GM21529 (cell line): ENCODE measurements around the gene MICAL3.
"Not testable (repeated sequence)": the region's sequence is repeated elsewhere in the genome, so short reads cannot be mapped to it uniquely, and the experiment has no call there.

Experiments
- ATAC-seq: cut with Tn5 transposase; IDR thresholded peaks from one replicate; pipeline ENCODE4 v1.9.1; 2021; ENCODE audit not compliant: unreplicated experiment

Gene MICAL3

GRCh38 chr22:18059473-18059872 lies 35.1 kb upstream of the MICAL3 start:
- ATAC-seq = no peak

- ATAC-seq = no peak
These were observed 34.7 kb upstream of the MICAL3 start for GRCh38 chr22:18059094-18059417.

GRCh38 chr22:18058371-18059093 lies 34.2 kb upstream of the MICAL3 start:
- ATAC-seq = no peak

GRCh38 chr22:18057568-18058209 lies 33.3 kb upstream of the MICAL3 start:
- ATAC-seq = peak; percentile 62

GRCh38 chr22:18056807-18057474 lies 32.6 kb upstream of the MICAL3 start:
- ATAC-seq = peak; percentile 65

- no peak for ATAC-seq
These were observed 31.9 kb upstream of the MICAL3 start for GRCh38 chr22:18056161-18056666.

GRCh38 chr22:18055619-18056160 lies 31.3 kb upstream of the MICAL3 start:
- ATAC-seq = no peak

GRCh38 chr22:18053216-18053946 lies 29.0 kb upstream of the MICAL3 start:
- not testable (repeated sequence) for ATAC-seq

GRCh38 chr22:18051113-18051512 lies 26.8 kb upstream of the MICAL3 start:
- not testable (repeated sequence) for ATAC-seq

- ATAC-seq = no peak
These were observed 25.7 kb upstream of the MICAL3 start for GRCh38 chr22:18050065-18050464.

- no peak for ATAC-seq
These were observed 24.1 kb upstream of the MICAL3 start for GRCh38 chr22:18048441-18048898.

- no peak for ATAC-seq
These were observed 23.7 kb upstream of the MICAL3 start for GRCh38 chr22:18048041-18048440.

- no peak for ATAC-seq
These were observed 21.4 kb upstream of the MICAL3 start for GRCh38 chr22:18045794-18046193.

- ATAC-seq = no peak
These were observed 20.3 kb upstream of the MICAL3 start for GRCh38 chr22:18044548-18045271.

GRCh38 chr22:18042685-18043084 lies 18.3 kb upstream of the MICAL3 start:
- no peak for ATAC-seq

- not testable (repeated sequence) for ATAC-seq
These were observed 16.5 kb upstream of the MICAL3 start for GRCh38 chr22:18040898-18041297.

- ATAC-seq = no peak
These were observed 11.4 kb upstream of the MICAL3 start for GRCh38 chr22:18035751-18036150.

- ATAC-seq = no peak
These were observed 9.7 kb upstream of the MICAL3 start for GRCh38 chr22:18034076-18034475.

GRCh38 chr22:18033204-18033998 lies 9.0 kb upstream of the MICAL3 start:
- ATAC-seq = no peak
